Epithelial cell of esophagus (primary cell): ENCODE data around the gene IL31RA.
A peak's percentile ranks its signal among the peaks of the same experiment; 100 is the strongest.

ENCODE experiments used
- DNase-seq: peaks from one replicate; pipeline ENCODE4 v3.0.0; 2010; ENCODE audit warnings: low read depth
- H3K4me3 ChIP-seq: 2 replicates; pipeline ENCODE4 v1.5.1; 2011; ENCODE audit warnings: mild to moderate bottlenecking, low read length, control low read depth
- CTCF ChIP-seq: IDR thresholded peaks from 2 replicates; pipeline ENCODE4 v1.5.1; 2011; ENCODE audit warnings: low read depth, mild to moderate bottlenecking, low read length, control low read depth, inconsistent platforms; ENCODE audit not compliant: insufficient read depth; ENCODE audit errors: missing control alignments

IL31RA gene

GRCh38 chr5:55916986-55917385, 65.8 kb downstream of the IL31RA start:
- H3K4me3 ChIP-seq = no peak overlapping the region
- no peak for DNase-seq
- no peak for TF ChIP-seq CTCF

- H3K4me3 ChIP-seq = no peak overlapping the region
- TF ChIP-seq CTCF = no peak
- no peak for DNase-seq
Measured at GRCh38 chr5:55917402-55918086, 66.4 kb downstream of the IL31RA start.

GRCh38 chr5:55918087-55919035, 67.2 kb downstream of the IL31RA start:
- no peak for TF ChIP-seq CTCF
- H3K4me3 ChIP-seq = no peak overlapping the region

GRCh38 chr5:55919625-55920024, 68.5 kb downstream of the IL31RA start:
- no peak for TF ChIP-seq CTCF
- H3K4me3 ChIP-seq = no peak overlapping the region
- DNase-seq = no peak

More at GRCh38 chr5:55918087-55919035, 67.2 kb downstream of the IL31RA start:
- DNase-seq = no peak

- peak; percentile 22 for DNase-seq
- TF ChIP-seq CTCF = peak; percentile 57
- no peak overlapping the region for H3K4me3 ChIP-seq
Measured at GRCh38 chr5:55920784-55921183, 69.6 kb downstream of the IL31RA start.

- no peak for DNase-seq
- no peak for TF ChIP-seq CTCF
- no peak overlapping the region for H3K4me3 ChIP-seq
Measured at GRCh38 chr5:55921617-55922016, 70.5 kb downstream of the IL31RA start.
